Endothelial cell of umbilical vein (primary cell): ENCODE data around the gene ATRNL1. TPM values are rescaled to one million over a fixed set of nuclear protein-coding genes. Genes with fewer than 3 reads are reported as not detected.

Source experiments
- BruUV-seq: library from RNA; stranded (reverse); fragments of 400-500 nt; replicated peaks from 2 replicates; lab custom pipeline; 2021; lab: Mats Ljungman, UMichigan
- CTCF ChIA-PET: fragments of 300-600, 350-600 bp; sonication (Branson Sonifier 250); formaldehyde crosslinking; loops from one replicate; lab custom pipeline; 2021; ENCODE audit warnings: antibody characterized with exemption, inconsistent platforms; lab: Charles Lee
- POLR2A ChIA-PET: fragments of 300-600, 350-600 bp; sonication (Branson Sonifier 250); formaldehyde crosslinking; loops from one replicate; lab custom pipeline; 2021; ENCODE audit warnings: antibody characterized with exemption, inconsistent platforms; lab: Charles Lee
- DNase-seq: peaks from one replicate; pipeline ENCODE4 v3.0.0-alpha.2; 2011; ENCODE audit warnings: low read depth, low spot score
- FAIRE-seq: peaks from 2 replicates; lab custom pipeline; 2011; peaks lifted over from hg19 to GRCh38; lab: Jason Lieb, UNC
- H2AFZ ChIP-seq: 2 replicates; pipeline ENCODE4 v1.6.0; 2012; ENCODE audit warnings: low read depth, low read length, control low read depth, inconsistent platforms
- H3K27ac ChIP-seq: 2 replicates; pipeline ENCODE4 v1.5.1; 2011; ENCODE audit warnings: low read depth, mild to moderate bottlenecking, control low read depth, low read length, moderate library complexity; ENCODE audit not compliant: insufficient read depth
- H3K27me3 ChIP-seq, 2 experiments: 2 replicates each; pipeline versions ENCODE4 v1.6.0 to v1.6.1; 2011; ENCODE audit warnings: low read length in 2 of 2, mixed read lengths in 1 of 2; ENCODE audit not compliant: control insufficient read depth in 2 of 2, insufficient read depth in 2 of 2
- H3K36me3 ChIP-seq, 2 experiments: 2 replicates in 1 of 2; 3 replicates in 1 of 2; pipeline ENCODE4 v1.5.1; 2011; ENCODE audit warnings: low read length in 2 of 2, mild to moderate bottlenecking in 1 of 2, moderate library complexity in 1 of 2; ENCODE audit not compliant: control insufficient read depth in 2 of 2, insufficient read depth in 2 of 2; ENCODE audit errors: extremely low read depth in 1 of 2
- H3K4me1 ChIP-seq: 3 replicates; pipeline ENCODE4 v1.5.1; 2011; ENCODE audit warnings: mild to moderate bottlenecking, low read length; ENCODE audit not compliant: control insufficient read depth, insufficient read depth; ENCODE audit errors: extremely low read depth
- H3K4me2 ChIP-seq: 2 replicates; pipeline ENCODE4 v1.6.1; 2011; ENCODE audit warnings: low read length, control low read depth, mixed read lengths; ENCODE audit not compliant: insufficient read depth
- H3K4me3 ChIP-seq, 3 experiments: fragments of 200-600 bp in 1 of 3; sonication (generic), shearing (Covaris generic) in 1 of 3; replicated peaks in 1 of 3; 2 replicates each; pipeline ENCODE4 v1.5.1; 2011 to 2016; ENCODE audit warnings: control low read depth in 3 of 3, low read length in 3 of 3, mild to moderate bottlenecking in 2 of 3, inconsistent platforms in 1 of 3, low read depth in 1 of 3, moderate library complexity in 1 of 3; ENCODE audit not compliant: insufficient read depth in 1 of 3
- H3K79me2 ChIP-seq: 2 replicates; pipeline ENCODE4 v1.6.0; 2012; ENCODE audit warnings: low read length, inconsistent platforms; ENCODE audit not compliant: control insufficient read depth, insufficient read depth
- H3K9ac ChIP-seq: replicated peaks from 2 replicates; pipeline ENCODE3; 2011; ENCODE audit warnings: low read length, control low read depth; ENCODE audit not compliant: insufficient read depth; ENCODE audit errors: extremely low read depth
- H3K9me1 ChIP-seq: replicated peaks from 3 replicates; pipeline ENCODE4 v1.6.0; 2011; ENCODE audit warnings: mild to moderate bottlenecking, low read length; ENCODE audit not compliant: control insufficient read depth, insufficient read depth; ENCODE audit errors: extremely low read depth
- H3K9me3 ChIP-seq: replicated peaks from 2 replicates; pipeline ENCODE4 v1.5.1; 2012; ENCODE audit warnings: low read length, inconsistent platforms; ENCODE audit not compliant: control insufficient read depth, insufficient read depth
- H4K20me1 ChIP-seq: replicated peaks from 2 replicates; pipeline ENCODE3; 2011; ENCODE audit warnings: mild to moderate bottlenecking, low read length; ENCODE audit not compliant: control insufficient read depth, insufficient read depth; ENCODE audit errors: extremely low read depth
- EZH2 ChIP-seq: IDR thresholded peaks from 2 replicates; pipeline ENCODE4 v1.6.1; 2012; ENCODE audit warnings: borderline replicate concordance, low read depth, mild to moderate bottlenecking, moderate library complexity, low read length, inconsistent platforms; ENCODE audit not compliant: severe bottlenecking
- FOS ChIP-seq: IDR thresholded peaks from 2 replicates; pipeline ENCODE4 v1.6.1; 2011; ENCODE audit warnings: mild to moderate bottlenecking, low read length, moderate library complexity, borderline replicate concordance; ENCODE audit not compliant: insufficient read depth
- GATA2 ChIP-seq: IDR thresholded peaks from 2 replicates; pipeline ENCODE4 v1.7.0; 2011; ENCODE audit warnings: low read depth, mild to moderate bottlenecking, moderate library complexity, mixed read lengths, low read length; ENCODE audit not compliant: insufficient read length, insufficient read depth
- JUN ChIP-seq: IDR thresholded peaks from 2 replicates; pipeline ENCODE4 v1.6.1; 2011; ENCODE audit warnings: borderline replicate concordance, low read depth; ENCODE audit not compliant: insufficient read length, insufficient read depth
- MAX ChIP-seq: IDR thresholded peaks from 2 replicates; pipeline ENCODE4 v1.6.1; 2011; ENCODE audit not compliant: insufficient read depth, insufficient read length
- MYC ChIP-seq: IDR thresholded peaks from one replicate; pipeline ENCODE4 v1.6.1; 2011; ENCODE audit warnings: mild to moderate bottlenecking, low read depth, low read length
- POLR2A ChIP-seq: IDR thresholded peaks from 2 replicates; pipeline ENCODE4 v1.6.1; 2012; ENCODE audit warnings: low read depth, mild to moderate bottlenecking, control low read depth, low read length
- POLR2AphosphoS5 ChIP-seq: IDR thresholded peaks from 2 replicates; pipeline ENCODE4 v1.6.1; 2012; ENCODE audit warnings: low read depth, mild to moderate bottlenecking, control low read depth, low read length, moderate library complexity; ENCODE audit not compliant: insufficient read depth
- dilution Hi-C: fragments of 300-500 bp; cut with MboI; formaldehyde crosslinking; loops from one replicate; pipeline ENCODE4 v1.15.0; 2019; ENCODE audit warnings: low sequenced_read_pairs; ENCODE audit not compliant: extremely low pct_ligation_motif_present
- intact Hi-C: fragments of 100-400 bp; cut with micrococcal nuclease; formaldehyde crosslinking; loops from one replicate; pipeline ENCODE4 v1.10.0; 2022
- polyA plus RNA-seq, 4 experiments: library from polyadenylated mRNA; depleted of rRNA in 3 of 4; stranded (reverse) in 3 of 4; unstranded in 1 of 4; fragments of >200 nt; gene quantifications; 2 replicates each; pipeline versions ENCODE4 v1.2.1 to v1.2.3, GENCODE V29; 2011 to 2012; ENCODE audit warnings: missing spikeins in 1 of 4
- total RNA-seq: library from RNA; stranded (reverse); gene quantifications from 2 replicates; pipeline ENCODE4 v1.2.3, GENCODE V29; 2021
- TF ChIP-seq, protein P1 (sequence below), 2 donors: IDR thresholded peaks; 1 replicate in 1 of 2; 2 replicates in 1 of 2; pipeline ENCODE4 v1.5.1; 2011; ENCODE audit warnings: low read length in 2 of 2, mild to moderate bottlenecking in 2 of 2, moderate library complexity in 2 of 2, control low read depth in 1 of 2, inconsistent platforms in 1 of 2, low read depth in 1 of 2; ENCODE audit not compliant: insufficient read depth in 1 of 2; ENCODE audit errors: extremely low read depth in 1 of 2

The ATRNL1 gene
- total and polyA plus RNA-seq, 2 donors (not counting 3 experiments of a cell fraction or from before 2014, with no cell fraction given), result not detected

- Histone ChIP-seq H3K9ac (no peak overlapping the region), H3K9me3 (no peaks in the 10 kb centered on the region), H2AFZ (no peak overlapping the region), H3K27me3 (no peaks in the 10 kb centered on the region), H3K4me1 (no peaks in the 10 kb centered on the region), H3K79me2 (no peaks in the 10 kb centered on the region), H3K9me1 (no peaks in the 10 kb centered on the region), H3K36me3 (no peaks in the 10 kb centered on the region), H3K4me2 (no peak overlapping the region), H4K20me1 (no peaks in the 10 kb centered on the region), H3K4me3 (no peak overlapping the region), H3K27ac (no peak overlapping the region)
- DNase-seq (no peak), FAIRE-seq (no peak)
- dilution Hi-C loops (no loop called here), intact Hi-C loops (no loop called here)
- POLR2A ChIA-PET, result no interaction called here
- no TSS peak for BruUV-seq
- no peak for TF ChIP-seq FOS
- no peak for TF ChIP-seq GATA2
- TF ChIP-seq EZH2, result no peak
- TF ChIP-seq MYC, result no peak
- TF ChIP-seq, protein P1, sequence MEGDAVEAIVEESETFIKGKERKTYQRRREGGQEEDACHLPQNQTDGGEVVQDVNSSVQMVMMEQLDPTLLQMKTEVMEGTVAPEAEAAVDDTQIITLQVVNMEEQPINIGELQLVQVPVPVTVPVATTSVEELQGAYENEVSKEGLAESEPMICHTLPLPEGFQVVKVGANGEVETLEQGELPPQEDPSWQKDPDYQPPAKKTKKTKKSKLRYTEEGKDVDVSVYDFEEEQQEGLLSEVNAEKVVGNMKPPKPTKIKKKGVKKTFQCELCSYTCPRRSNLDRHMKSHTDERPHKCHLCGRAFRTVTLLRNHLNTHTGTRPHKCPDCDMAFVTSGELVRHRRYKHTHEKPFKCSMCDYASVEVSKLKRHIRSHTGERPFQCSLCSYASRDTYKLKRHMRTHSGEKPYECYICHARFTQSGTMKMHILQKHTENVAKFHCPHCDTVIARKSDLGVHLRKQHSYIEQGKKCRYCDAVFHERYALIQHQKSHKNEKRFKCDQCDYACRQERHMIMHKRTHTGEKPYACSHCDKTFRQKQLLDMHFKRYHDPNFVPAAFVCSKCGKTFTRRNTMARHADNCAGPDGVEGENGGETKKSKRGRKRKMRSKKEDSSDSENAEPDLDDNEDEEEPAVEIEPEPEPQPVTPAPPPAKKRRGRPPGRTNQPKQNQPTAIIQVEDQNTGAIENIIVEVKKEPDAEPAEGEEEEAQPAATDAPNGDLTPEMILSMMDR (IDR thresholded peaks at IDR 0.05; ENCODE audit: extremely low read depth in 1 of 2, insufficient read depth in 1 of 2, low read depth in 1 of 2, low read length in 2 of 2), result no peak
- TF ChIP-seq MAX, result no peak
- TF ChIP-seq POLR2A, result no peak
- TF ChIP-seq JUN, result no peak
- no peak for TF ChIP-seq POLR2AphosphoS5
- CTCF ChIA-PET, result no interaction called here
Measured at GRCh38 chr10:115975506-115975905, 882.3 kb downstream of the ATRNL1 start.
